Activated B cell treated with CpG ODN at 0.5 μM for 24 hours (primary cell): ENCODE results near the gene MAD1L1. TPM values are rescaled to one million over a fixed set of nuclear protein-coding genes. Genes with fewer than 3 reads are reported as not detected.

ENCODE experiments used
- ATAC-seq: fragments of 200-7000 bp; cut with Tn5 transposase; one replicate; pipeline ENCODE4 v1.10.0; 2021; ENCODE audit warnings: low read depth, mild to moderate bottlenecking, moderate library complexity
- CTCF ChIA-PET: fragments of 350-600 bp; sonication (Branson Sonifier 250); formaldehyde crosslinking; loops from one replicate; lab custom pipeline; 2021; ENCODE audit warnings: antibody characterized with exemption; lab: Charles Lee
- POLR2A ChIA-PET: fragments of 350-600 bp; sonication (Branson Sonifier 250); formaldehyde crosslinking; loops from one replicate; lab custom pipeline; 2021; ENCODE audit warnings: antibody characterized with exemption; lab: Charles Lee
- DNase-seq: peaks from one replicate; pipeline ENCODE4 v3.0.0; 2022
- H3K27ac Mint-ChIP-seq: one replicate; pipeline ENCODE4 v1.8.0; 2020; ENCODE audit warnings: mixed read lengths
- H3K27me3 Mint-ChIP-seq: one replicate; pipeline ENCODE4 v1.8.0; 2021; ENCODE audit warnings: mixed read lengths
- H3K36me3 Mint-ChIP-seq: one replicate; pipeline ENCODE4 v1.8.0; 2021; ENCODE audit warnings: low read depth, mixed read lengths
- H3K4me1 Mint-ChIP-seq: one replicate; pipeline ENCODE4 v1.8.0; 2021; ENCODE audit warnings: mixed read lengths
- H3K4me3 Mint-ChIP-seq: one replicate; pipeline ENCODE4 v1.8.0; 2020; ENCODE audit warnings: mild to moderate bottlenecking, mixed read lengths
- H3K9me3 Mint-ChIP-seq: one replicate; pipeline ENCODE4 v1.8.0; 2020; ENCODE audit warnings: mixed read lengths
- CTCF ChIP-seq: fragments of 200-600 bp; IDR thresholded peaks from one replicate; pipeline ENCODE4 v1.8.0; 2022; ENCODE audit warnings: antibody characterized with exemption, mild to moderate bottlenecking
- intact Hi-C: fragments of 100-400 bp; cut with micrococcal nuclease; formaldehyde crosslinking; loops from one replicate; pipeline ENCODE4 v1.15.1; 2024
- total RNA-seq: library from RNA; stranded (reverse); gene quantifications from 2 replicates; pipeline ENCODE4 v1.2.3, GENCODE V29; 2022

Gene MAD1L1
- total RNA-seq, 1 donor from 2014 or later = 54.6 TPM

- POLR2A ChIA-PET = no interaction called here
- Mint-ChIP-seq H3K27me3 (no peaks in the 10 kb centered on the region), H3K27ac (no peak overlapping the region), H3K4me1 (no peaks in the 10 kb centered on the region), H3K36me3 (peaks cover 23% of the 10 kb centered on the region), H3K9me3 (no peaks in the 10 kb centered on the region), H3K4me3 (no peak overlapping the region)
- no peak for TF ChIP-seq CTCF
- intact Hi-C loops = no loop called here
- CTCF ChIA-PET = no interaction called here
- ATAC-seq (no peak), DNase-seq (no peak)
Observed at GRCh38 chr7:1850111-1850975, 382.4 kb downstream of the MAD1L1 start.

- peaks cover 21% of the 10 kb centered on the region for H3K36me3 Mint-ChIP-seq
- no peak for DNase-seq
- no peaks in the 10 kb centered on the region for H3K27me3 Mint-ChIP-seq
- CTCF ChIA-PET = no interaction called here
- intact Hi-C loops = no loop called here
- ATAC-seq = no peak
- H3K9me3 Mint-ChIP-seq = no peaks in the 10 kb centered on the region
- POLR2A ChIA-PET = no interaction called here
- TF ChIP-seq CTCF = no peak
- no peaks in the 10 kb centered on the region for H3K4me1 Mint-ChIP-seq
- H3K4me3 Mint-ChIP-seq = no peak overlapping the region
- H3K27ac Mint-ChIP-seq = no peak overlapping the region
Observed at GRCh38 chr7:1849351-1850041, 383.2 kb downstream of the MAD1L1 start.

- TF ChIP-seq CTCF = no peak
- no peak overlapping the region for H3K4me3 Mint-ChIP-seq
- H3K27ac Mint-ChIP-seq = no peak overlapping the region
- ChIA-PET POLR2A (no interaction called here), CTCF (no interaction called here)
- H3K9me3 Mint-ChIP-seq = no peaks in the 10 kb centered on the region
- peaks cover under 1% of the 10 kb centered on the region for H3K4me1 Mint-ChIP-seq
- H3K27me3 Mint-ChIP-seq = no peaks in the 10 kb centered on the region
- intact Hi-C loops = no loop called here
- H3K36me3 Mint-ChIP-seq = peaks cover 20% of the 10 kb centered on the region
- DNase-seq (no peak), ATAC-seq (no peak)
Observed at GRCh38 chr7:1848911-1849311, 383.8 kb downstream of the MAD1L1 start.

GRCh38 chr7:1848013-1848640, 384.6 kb downstream of the MAD1L1 start:
- intact Hi-C loops = no loop called here
- Mint-ChIP-seq H3K36me3 (peaks cover 23% of the 10 kb centered on the region), H3K4me3 (no peak overlapping the region)

More at GRCh38 chr7:1848013-1848640, 384.6 kb downstream of the MAD1L1 start:
- DNase-seq (no peak), ATAC-seq (no peak)
- ChIA-PET POLR2A (no interaction called here), CTCF (no interaction called here)
- H3K9me3 Mint-ChIP-seq = no peaks in the 10 kb centered on the region
- no peak overlapping the region for H3K27ac Mint-ChIP-seq
- H3K27me3 Mint-ChIP-seq = no peaks in the 10 kb centered on the region
- TF ChIP-seq CTCF = no peak
- peaks cover 8% of the 10 kb centered on the region for H3K4me1 Mint-ChIP-seq
